RWPE1 (cell line): ENCODE data around the gene ADK.

Source experiments
- CTCF ChIA-PET: fragments of 350-600 bp; sonication (Branson Sonifier 250); formaldehyde crosslinking; extraction: SDS; loops from one replicate; lab custom pipeline; 2021; lab: Yijun Ruan, JAX
- POLR2A ChIA-PET: fragments of 400-600 bp; formaldehyde crosslinking; extraction: SDS; loops from one replicate; lab custom pipeline; 2020; ENCODE audit warnings: antibody characterized with exemption; ENCODE audit not compliant: low non-redundant PET; lab: Yijun Ruan, JAX
- DNase-seq: peaks from one replicate; pipeline ENCODE4 v3.0.0; 2012; ENCODE audit warnings: low spot score
- H3K27ac ChIP-seq: fragments of 450-650 bp; 2 replicates; pipeline ENCODE4 v1.5.1; 2017
- CTCF ChIP-seq: fragments of 450-650 bp; conservative IDR thresholded peaks from 2 replicates; pipeline ENCODE4 v1.5.1; 2017; ENCODE audit warnings: low read depth, mild to moderate bottlenecking

Gene ADK

GRCh38 chr10:74500026-74500704, 349.1 kb downstream of the ADK start:
- POLR2A ChIA-PET, result no interaction called here
- no peak overlapping the region for H3K27ac ChIP-seq
- no peak for DNase-seq
- CTCF ChIA-PET, result interaction anchor here (0.7 kb wide), 1 partner anchor 11 kb away, joined by 4 read pairs; no protein-coding TSS in a partner anchor
- TF ChIP-seq CTCF, result no peak

- no peak for DNase-seq
- POLR2A ChIA-PET, result no interaction called here
- CTCF ChIA-PET, result no interaction called here
- no peak overlapping the region for H3K27ac ChIP-seq
- TF ChIP-seq CTCF, result no peak
These were observed 349.8 kb downstream of the ADK start for GRCh38 chr10:74500816-74501215.

GRCh38 chr10:74502963-74503608, 352.1 kb downstream of the ADK start:
- ChIA-PET CTCF (no interaction called here), POLR2A (no interaction called here)
- TF ChIP-seq CTCF, result no peak
- peak; percentile 64 for DNase-seq
- H3K27ac ChIP-seq, result no peak overlapping the region

GRCh38 chr10:74507951-74508350, 356.9 kb downstream of the ADK start:
- no peak overlapping the region for H3K27ac ChIP-seq
- CTCF ChIA-PET, result no interaction called here
- no peak for DNase-seq
- POLR2A ChIA-PET, result no interaction called here
- TF ChIP-seq CTCF, result no peak

- ChIA-PET POLR2A (no interaction called here), CTCF (no interaction called here)
- H3K27ac ChIP-seq, result no peak overlapping the region
- DNase-seq, result no peak
- no peak for TF ChIP-seq CTCF
These were observed 359.6 kb downstream of the ADK start for GRCh38 chr10:74510594-74510993.

GRCh38 chr10:74511051-74511450, 360.0 kb downstream of the ADK start:
- no peak overlapping the region for H3K27ac ChIP-seq
- TF ChIP-seq CTCF, result no peak
- POLR2A ChIA-PET, result no interaction called here
- CTCF ChIA-PET, result interaction anchor here (0.9 kb wide), 1 partner anchor 510 kb away, joined by 4 read pairs; no protein-coding TSS in a partner anchor
- DNase-seq, result no peak
